ENCODE measurements around the gene TMEM82. TPM values are rescaled to one million over a fixed set of nuclear protein-coding genes. Genes with fewer than 3 reads are reported as not detected.

The TMEM82 gene
- total and polyA plus RNA-seq, 4 donors: not detected

DNA sequence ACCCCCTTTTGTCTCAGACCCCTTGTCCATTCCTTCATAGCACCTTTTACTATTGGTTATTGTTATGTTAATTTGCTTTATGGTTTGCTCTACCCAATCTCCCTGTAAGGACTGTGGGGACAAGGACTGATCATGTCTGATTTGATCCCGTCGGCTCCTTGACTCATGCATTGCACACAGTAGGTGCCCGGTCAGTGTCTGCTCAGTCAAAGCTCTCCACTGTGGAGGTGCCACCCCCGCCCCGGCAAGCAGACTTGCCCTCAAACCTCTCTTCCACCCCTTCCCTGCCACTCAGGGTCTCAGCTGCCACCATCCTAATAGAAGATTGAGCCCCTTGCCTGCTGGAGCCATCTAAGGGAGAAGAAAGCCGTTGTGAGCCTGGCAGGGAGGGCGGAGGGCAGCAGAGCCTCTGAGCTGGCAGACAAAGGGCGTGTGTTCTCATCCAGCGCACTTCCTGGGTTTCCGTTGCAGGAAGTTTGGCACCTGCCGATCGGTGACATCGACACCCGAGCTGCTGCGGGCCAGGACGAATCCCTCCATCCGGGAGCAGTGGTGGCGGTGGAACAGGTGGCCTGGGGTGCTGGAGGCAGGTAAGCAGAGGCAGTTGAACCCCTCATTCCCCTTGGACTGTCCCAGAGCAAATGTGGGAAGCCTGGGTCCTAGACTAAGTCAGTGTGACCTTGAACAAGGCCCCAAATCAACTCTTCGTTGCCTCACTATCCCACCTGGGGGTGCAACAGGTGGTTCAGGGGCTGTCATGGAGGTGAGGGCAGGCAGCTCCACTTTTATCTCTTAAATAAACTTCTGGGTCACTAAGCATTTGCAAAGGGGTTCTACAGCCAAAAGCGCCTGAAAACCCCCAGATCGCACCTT is 14.1 kb downstream of the TMEM82 start:
- ATAC-seq (ENCODE audit: insufficient read depth, low FRiP score): no peak
- no peaks in the 10 kb centered on the region for H3K27me3 ChIP-seq (ENCODE audit: control insufficient read depth in 3 of 3, insufficient read depth in 3 of 3, low read length in 2 of 3)
- H3K9me3 ChIP-seq (ENCODE audit: control insufficient read depth in 4 of 4, insufficient read depth in 3 of 4, low read length in 3 of 4): no peaks in the 10 kb centered on the region
- WGBS, 2 donors: 30 to 43% methylated on average over 21 of the region's 21 CpGs
- TF ChIP-seq, protein P1, sequence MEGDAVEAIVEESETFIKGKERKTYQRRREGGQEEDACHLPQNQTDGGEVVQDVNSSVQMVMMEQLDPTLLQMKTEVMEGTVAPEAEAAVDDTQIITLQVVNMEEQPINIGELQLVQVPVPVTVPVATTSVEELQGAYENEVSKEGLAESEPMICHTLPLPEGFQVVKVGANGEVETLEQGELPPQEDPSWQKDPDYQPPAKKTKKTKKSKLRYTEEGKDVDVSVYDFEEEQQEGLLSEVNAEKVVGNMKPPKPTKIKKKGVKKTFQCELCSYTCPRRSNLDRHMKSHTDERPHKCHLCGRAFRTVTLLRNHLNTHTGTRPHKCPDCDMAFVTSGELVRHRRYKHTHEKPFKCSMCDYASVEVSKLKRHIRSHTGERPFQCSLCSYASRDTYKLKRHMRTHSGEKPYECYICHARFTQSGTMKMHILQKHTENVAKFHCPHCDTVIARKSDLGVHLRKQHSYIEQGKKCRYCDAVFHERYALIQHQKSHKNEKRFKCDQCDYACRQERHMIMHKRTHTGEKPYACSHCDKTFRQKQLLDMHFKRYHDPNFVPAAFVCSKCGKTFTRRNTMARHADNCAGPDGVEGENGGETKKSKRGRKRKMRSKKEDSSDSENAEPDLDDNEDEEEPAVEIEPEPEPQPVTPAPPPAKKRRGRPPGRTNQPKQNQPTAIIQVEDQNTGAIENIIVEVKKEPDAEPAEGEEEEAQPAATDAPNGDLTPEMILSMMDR (IDR thresholded peaks at IDR 0.05; ENCODE audit: control extremely low read depth, extremely low read depth): no peak
- no peak overlapping the region for H3K4me3 ChIP-seq
- H3K27ac ChIP-seq (ENCODE audit: low read depth in 1 of 2, low read length in 1 of 2): no peak overlapping the region
- peaks cover 0 to 28% (median 11%) of the 10 kb centered on the region in 5 donors for H3K4me1 ChIP-seq (ENCODE audit: control insufficient read depth in 5 of 5, insufficient read depth in 5 of 5, low read length in 5 of 5)
- no peaks in the 10 kb centered on the region for H3K36me3 ChIP-seq (ENCODE audit: control insufficient read depth in 4 of 4, insufficient read depth in 4 of 4, low read length in 4 of 4)
- no peak overlapping the region for H3K9ac ChIP-seq (ENCODE audit: insufficient read depth in 1 of 2, low read length in 2 of 2)
- DNase-seq: peak in 2 of 3 donors; percentile 32 to 36

DNA sequence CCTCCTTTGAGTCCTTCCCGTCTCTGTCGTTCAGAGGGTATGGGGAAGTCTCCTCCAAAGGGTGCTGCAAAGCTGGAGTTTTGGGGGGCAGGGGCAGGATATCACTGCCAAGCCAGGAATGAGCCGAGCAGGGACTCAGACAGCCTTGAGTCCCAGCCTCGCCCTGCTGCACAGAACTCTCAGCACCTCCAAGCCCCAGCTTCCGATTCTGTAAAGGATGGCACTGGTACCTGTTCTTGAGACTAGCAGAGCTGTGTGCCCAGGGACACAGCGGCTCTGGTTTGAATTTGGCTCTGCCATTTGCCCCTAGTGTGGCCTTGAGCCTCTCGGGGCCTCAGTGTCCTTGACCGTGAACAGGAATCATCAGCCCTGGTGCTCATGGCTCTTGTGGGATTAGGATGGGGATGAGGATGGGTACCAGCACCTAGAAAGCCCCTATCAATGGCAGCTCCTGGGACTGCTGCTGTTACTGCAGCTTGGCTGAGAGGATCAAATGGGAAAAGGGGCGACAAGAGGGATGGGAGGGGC is 14.8 kb downstream of the TMEM82 start:
- no peak overlapping the region for H3K4me3 ChIP-seq
- H3K9ac ChIP-seq (ENCODE audit: insufficient read depth in 1 of 2, low read length in 2 of 2): no peak overlapping the region
- no peak for DNase-seq
- TF ChIP-seq, protein P1 (IDR thresholded peaks at IDR 0.05; ENCODE audit: control extremely low read depth, extremely low read depth): no peak
- ATAC-seq (ENCODE audit: insufficient read depth, low FRiP score): no peak
- H3K27me3 ChIP-seq (ENCODE audit: control insufficient read depth in 3 of 3, insufficient read depth in 3 of 3, low read length in 2 of 3): no peaks in the 10 kb centered on the region
- no peaks in the 10 kb centered on the region for H3K36me3 ChIP-seq (ENCODE audit: control insufficient read depth in 4 of 4, insufficient read depth in 4 of 4, low read length in 4 of 4)
- peaks cover 0 to 34% (median 11%) of the 10 kb centered on the region in 5 donors for H3K4me1 ChIP-seq (ENCODE audit: control insufficient read depth in 5 of 5, insufficient read depth in 5 of 5, low read length in 5 of 5)
- no peaks in the 10 kb centered on the region for H3K9me3 ChIP-seq (ENCODE audit: control insufficient read depth in 4 of 4, insufficient read depth in 3 of 4, low read length in 3 of 4)
- H3K27ac ChIP-seq (ENCODE audit: low read depth in 1 of 2, low read length in 1 of 2): peak overlapping the region in 1 of 2 donors; percentile 20
- 63 to 78% methylated on average over 9 of the region's 9 CpGs for WGBS, 2 donors

DNA sequence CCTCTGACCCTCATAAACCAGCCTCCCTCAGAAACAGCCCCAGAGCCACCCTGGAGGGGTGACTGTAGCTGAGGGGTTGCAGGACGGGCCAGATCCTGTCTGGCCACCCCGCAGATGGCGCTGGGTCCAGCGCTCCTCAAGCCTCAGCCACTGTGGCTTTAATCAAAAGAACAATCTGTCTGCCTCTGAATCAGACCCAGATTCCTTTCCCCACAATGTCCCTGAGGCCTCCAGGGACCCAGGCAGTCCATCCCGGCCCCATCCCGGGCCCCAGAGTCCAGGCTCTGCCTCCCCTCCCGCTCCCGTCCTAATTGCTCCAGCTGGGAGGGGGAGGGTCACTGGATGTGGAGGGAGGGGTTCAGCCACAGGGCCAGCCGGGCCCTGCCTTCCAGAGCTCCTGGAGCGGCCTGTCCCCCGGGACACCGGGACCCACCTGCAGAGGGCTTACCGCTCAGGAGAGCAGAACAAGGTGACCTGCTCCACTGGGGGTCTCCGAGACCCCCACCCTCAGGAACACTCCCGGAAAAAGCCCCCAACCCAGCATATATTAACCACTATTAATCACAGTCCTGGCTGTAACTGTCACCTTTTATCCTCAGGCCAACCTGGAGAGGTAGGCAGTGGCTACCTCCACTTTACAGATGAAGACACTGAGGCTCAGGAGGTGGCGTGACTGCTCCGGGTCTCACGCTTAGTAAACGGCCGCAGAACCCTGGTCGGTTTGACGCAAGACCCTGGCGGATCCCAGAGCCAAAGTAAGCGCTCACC is 15.5 kb downstream of the TMEM82 start:
- Histone ChIP-seq H3K36me3 (ENCODE audit: control insufficient read depth in 4 of 4, insufficient read depth in 4 of 4, low read length in 4 of 4) (no peaks in the 10 kb centered on the region), H3K9ac (ENCODE audit: insufficient read depth in 1 of 2, low read length in 2 of 2) (no peak overlapping the region), H3K4me1 (ENCODE audit: control insufficient read depth in 5 of 5, insufficient read depth in 5 of 5, low read length in 5 of 5) (peaks cover 0 to 38% (median 11%) of the 10 kb centered on the region in 5 donors), H3K27ac (ENCODE audit: low read depth in 1 of 2, low read length in 1 of 2) (peak overlapping the region in 1 of 2 donors; percentile 20), H3K9me3 (ENCODE audit: control insufficient read depth in 4 of 4, insufficient read depth in 3 of 4, low read length in 3 of 4) (no peaks in the 10 kb centered on the region), H3K27me3 (ENCODE audit: control insufficient read depth in 3 of 3, insufficient read depth in 3 of 3, low read length in 2 of 3) (no peaks in the 10 kb centered on the region), H3K4me3 (no peak overlapping the region)
- DNase-seq (peak; percentile 73 to 79 (median 74)), ATAC-seq (ENCODE audit: insufficient read depth, low FRiP score) (no peak)
- WGBS, 2 donors: 19 to 29% methylated on average over 20 to 24 of the region's 24 CpGs
- TF ChIP-seq, protein P1 (IDR thresholded peaks at IDR 0.05; ENCODE audit: control extremely low read depth, extremely low read depth): no peak
